CD4-positive, alpha-beta T cell (primary cell): ENCODE results near the gene SMIM14. TPM values are rescaled to one million over a fixed set of nuclear protein-coding genes. Genes with fewer than 3 reads are reported as not detected.

Experiments
- ATAC-seq: fragments of 200-7000 bp; cut with Tn5 transposase; one replicate; pipeline ENCODE4 v1.10.0; 2022; ENCODE audit warnings: mild to moderate bottlenecking; ENCODE audit not compliant: poor library complexity
- CTCF ChIA-PET: fragments of 350-600 bp; sonication (Branson Sonifier 250); formaldehyde crosslinking; loops from one replicate; lab custom pipeline; 2021; ENCODE audit warnings: antibody characterized with exemption, inconsistent platforms; lab: Charles Lee
- POLR2A ChIA-PET: fragments of 350-600 bp; sonication (Branson Sonifier 250); formaldehyde crosslinking; loops from one replicate; lab custom pipeline; 2021; ENCODE audit warnings: antibody characterized with exemption, inconsistent platforms; lab: Charles Lee
- DNase-seq, 14 experiments: peaks; one replicate each; pipeline ENCODE4 v3.0.0-alpha.2; 2013 to 2020; ENCODE audit warnings: mixed read lengths in 2 of 14
- H3K27ac ChIP-seq, 2 donors: one replicate each; pipeline versions ENCODE4 v1.5.1 to v1.7.0; 2013; ENCODE audit warnings: low read length in 2 of 2, low read depth in 1 of 2, mild to moderate bottlenecking in 1 of 2
- H3K27me3 ChIP-seq, 2 experiments: 1 replicate in 1 of 2; 2 replicates in 1 of 2; pipeline versions ENCODE4 v1.6.1 to v1.7.0; 2013; ENCODE audit warnings: low read length in 2 of 2, control low read depth in 1 of 2, mild to moderate bottlenecking in 1 of 2, moderate library complexity in 1 of 2; ENCODE audit not compliant: insufficient read depth in 2 of 2, control insufficient read depth in 1 of 2
- H3K36me3 ChIP-seq: one replicate; pipeline ENCODE4 v1.6.1; 2013; ENCODE audit warnings: low read length, control low read depth; ENCODE audit not compliant: insufficient read depth
- H3K4me1 ChIP-seq: one replicate; pipeline ENCODE4 v1.6.1; 2013; ENCODE audit warnings: low read length, control low read depth; ENCODE audit not compliant: insufficient read depth
- H3K4me3 ChIP-seq: one replicate; pipeline ENCODE4 v1.5.1; 2013; ENCODE audit warnings: mild to moderate bottlenecking, low read length, moderate library complexity
- H3K9me3 ChIP-seq, 2 experiments: 1 replicate in 1 of 2; 2 replicates in 1 of 2; pipeline versions ENCODE4 v1.6.1 to v1.7.0; 2013; ENCODE audit warnings: low read length in 2 of 2, mild to moderate bottlenecking in 2 of 2, control low read depth in 1 of 2, moderate library complexity in 1 of 2; ENCODE audit not compliant: control insufficient read depth in 1 of 2, insufficient read depth in 1 of 2
- H3K27ac Mint-ChIP-seq: one replicate; pipeline ENCODE4 v1.8.0; 2020; ENCODE audit warnings: mixed read lengths
- H3K27me3 Mint-ChIP-seq: one replicate; pipeline ENCODE4 v1.8.0; 2021; ENCODE audit warnings: mixed read lengths
- H3K36me3 Mint-ChIP-seq: one replicate; pipeline ENCODE4 v1.8.0; 2021; ENCODE audit warnings: low read depth, mixed read lengths
- H3K4me1 Mint-ChIP-seq: one replicate; pipeline ENCODE4 v1.8.0; 2021; ENCODE audit warnings: low read depth, mixed read lengths
- H3K4me3 Mint-ChIP-seq: one replicate; pipeline ENCODE4 v1.8.0; 2020; ENCODE audit warnings: mild to moderate bottlenecking, mixed read lengths
- H3K9me3 Mint-ChIP-seq: one replicate; pipeline ENCODE4 v1.8.0; 2020; ENCODE audit warnings: mixed read lengths
- CTCF ChIP-seq: fragments of 200-600 bp; IDR thresholded peaks from one replicate; pipeline ENCODE4 v1.8.0; 2022; ENCODE audit warnings: antibody characterized with exemption, mild to moderate bottlenecking
- intact Hi-C, 2 experiments: fragments of 100-400 bp; cut with DNase I in 1 of 2; cut with micrococcal nuclease in 1 of 2; formaldehyde crosslinking; loops; one replicate each; pipeline versions ENCODE4 v1.15.1 to v1.9.0; 2023 to 2025; cut with DNase I, micrococcal nuclease
- total RNA-seq, 174 experiments: library from RNA in 2 of 174; stranded (reverse) in 2 of 174; gene quantifications; one replicate each; pipeline ENCODE4 v1.2.3 and lab custom pipeline; 2021 to 2026

SMIM14 gene
- total RNA-seq, 2 experiments from 2014 or later = 2.0 to 3.1 TPM

GRCh38 chr4:39627413-39627812 is 11.3 kb downstream of the SMIM14 start:
- POLR2A ChIA-PET = no interaction called here
- peaks cover 15% of the 10 kb centered on the region for H3K4me1 Mint-ChIP-seq
- no peak overlapping the region for H3K27ac ChIP-seq

DNA sequence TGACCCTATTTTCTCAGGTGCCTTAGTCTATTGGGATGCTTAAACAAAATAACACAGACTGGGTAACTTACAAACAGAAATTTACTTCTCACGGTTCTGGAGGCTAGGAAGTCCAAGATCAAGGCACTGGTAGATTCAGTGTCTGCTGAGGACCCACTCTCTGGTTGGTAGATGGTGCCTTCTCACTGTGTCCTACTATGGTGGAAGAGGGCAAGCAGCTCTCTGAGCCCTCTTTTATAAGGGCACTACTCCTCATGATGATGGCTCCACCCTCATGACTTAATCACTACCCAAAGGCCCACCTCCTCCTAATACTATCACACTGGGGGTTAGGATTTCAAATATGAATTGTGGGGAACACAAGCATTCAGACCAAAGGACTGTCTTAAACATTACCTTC is 11.8 kb downstream of the SMIM14 start:
- ATAC-seq = no peak

More at GRCh38 chr4:39627413-39627812, 11.3 kb downstream of the SMIM14 start:
- DNase-seq (no peak), ATAC-seq (no peak)
- no peak overlapping the region for H3K4me3 Mint-ChIP-seq
- Histone ChIP-seq H3K9me3 (no peaks in the 10 kb centered on the region), H3K4me3 (no peak overlapping the region), H3K4me1 (no peaks in the 10 kb centered on the region), H3K27me3 (no peaks in the 10 kb centered on the region), H3K36me3 (no peaks in the 10 kb centered on the region)
- CTCF ChIA-PET = no interaction called here
- H3K27ac Mint-ChIP-seq = no peak overlapping the region
- H3K9me3 Mint-ChIP-seq = no peaks in the 10 kb centered on the region
- H3K27me3 Mint-ChIP-seq = no peaks in the 10 kb centered on the region
- TF ChIP-seq CTCF = no peak
- intact Hi-C loops = no loop called here
- peaks cover 17% of the 10 kb centered on the region for H3K36me3 Mint-ChIP-seq

GRCh38 chr4:39626261-39626660 is 12.4 kb downstream of the SMIM14 start:
- H3K27me3 Mint-ChIP-seq = no peaks in the 10 kb centered on the region
- no peaks in the 10 kb centered on the region for H3K36me3 ChIP-seq
- H3K27ac ChIP-seq = no peak overlapping the region
- ChIA-PET CTCF (interaction anchor here (1.0 kb wide), 1 partner anchor 12 kb away, joined by 4 read pairs; the partner anchor contains the start of gene SMIM14), POLR2A (no interaction called here)
- H3K4me1 Mint-ChIP-seq = peaks cover 15% of the 10 kb centered on the region
- H3K36me3 Mint-ChIP-seq = peaks cover 17% of the 10 kb centered on the region
- H3K4me3 ChIP-seq = no peak overlapping the region
- no peaks in the 10 kb centered on the region for H3K9me3 Mint-ChIP-seq
- intact Hi-C loops = no loop called here
- no peaks in the 10 kb centered on the region for H3K9me3 ChIP-seq
- no peaks in the 10 kb centered on the region for H3K4me1 ChIP-seq
- no peak overlapping the region for H3K27ac Mint-ChIP-seq
- no peaks in the 10 kb centered on the region for H3K27me3 ChIP-seq
- no peak for DNase-seq
- H3K4me3 Mint-ChIP-seq = no peak overlapping the region
- no peak for TF ChIP-seq CTCF
- no peak for ATAC-seq

More for the DNA sequence above, 11.8 kb downstream of the SMIM14 start:
- Histone ChIP-seq H3K4me3 (no peak overlapping the region), H3K9me3 (no peaks in the 10 kb centered on the region), H3K27me3 (no peaks in the 10 kb centered on the region), H3K36me3 (no peaks in the 10 kb centered on the region), H3K4me1 (no peaks in the 10 kb centered on the region), H3K27ac (no peak overlapping the region)
- Mint-ChIP-seq H3K9me3 (no peaks in the 10 kb centered on the region), H3K4me3 (no peak overlapping the region), H3K27ac (no peak overlapping the region), H3K36me3 (peaks cover 17% of the 10 kb centered on the region), H3K4me1 (peaks cover 15% of the 10 kb centered on the region), H3K27me3 (no peaks in the 10 kb centered on the region)
- no peak for DNase-seq
- ChIA-PET POLR2A (no interaction called here), CTCF (no interaction called here)
- TF ChIP-seq CTCF = no peak
- intact Hi-C loops = no loop called here
